Medulla oblongata (tissue), 1 donor: Measurements from ENCODE around the gene DNAJC1.

Source experiments
- DNase-seq: peaks from one replicate; pipeline ENCODE4 v3.0.0-alpha.2; 2015; ENCODE audit errors: extremely low spot score

DNAJC1 gene

DNA sequence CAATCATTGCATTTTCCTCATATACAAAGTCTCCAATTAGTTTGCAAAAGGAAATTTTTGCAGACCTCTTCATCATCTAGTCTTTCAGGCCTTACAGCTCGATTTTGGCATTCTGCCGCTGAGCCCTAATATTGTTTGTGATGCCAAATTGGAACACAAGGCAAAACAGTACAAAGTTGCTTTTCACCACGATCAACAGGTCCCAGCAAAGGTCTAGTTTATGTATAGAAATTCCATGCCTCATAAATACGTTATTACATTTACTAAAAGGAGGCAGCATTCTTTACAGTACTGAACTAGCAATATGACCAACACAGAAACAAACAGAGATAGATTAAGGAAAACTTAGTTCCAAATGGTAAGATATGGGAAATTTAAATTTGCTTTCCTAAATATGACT, 7.0 kb upstream of the DNAJC1 start:
- DNase-seq, result peak; percentile 20

DNA sequence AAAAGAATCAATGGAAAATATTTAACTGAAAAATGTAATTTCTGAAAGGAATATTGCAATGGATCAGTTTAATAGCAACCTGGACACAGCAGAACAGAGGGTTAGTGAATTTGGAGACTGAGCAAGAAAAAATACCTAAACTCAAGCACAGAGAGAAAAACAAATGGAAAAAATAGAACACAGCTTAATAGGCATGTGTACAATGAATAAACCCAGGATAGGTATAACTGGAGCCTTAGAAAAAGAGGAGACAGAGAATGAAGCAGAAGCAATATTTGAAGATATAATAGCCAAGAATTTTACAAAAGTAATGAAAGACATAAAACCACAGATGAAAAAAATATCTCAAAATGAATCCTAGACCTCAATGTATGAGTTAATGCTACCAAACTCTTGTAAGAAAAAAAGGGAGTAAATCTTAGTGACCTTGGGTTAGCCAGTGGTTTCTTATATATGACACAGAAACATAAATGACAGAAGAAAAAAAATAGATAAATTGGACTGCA, 2.9 kb upstream of the DNAJC1 start:
- no peak for DNase-seq

GRCh38 chr10:22005763-22006162, 2.2 kb upstream of the DNAJC1 start:
- no peak for DNase-seq

DNA sequence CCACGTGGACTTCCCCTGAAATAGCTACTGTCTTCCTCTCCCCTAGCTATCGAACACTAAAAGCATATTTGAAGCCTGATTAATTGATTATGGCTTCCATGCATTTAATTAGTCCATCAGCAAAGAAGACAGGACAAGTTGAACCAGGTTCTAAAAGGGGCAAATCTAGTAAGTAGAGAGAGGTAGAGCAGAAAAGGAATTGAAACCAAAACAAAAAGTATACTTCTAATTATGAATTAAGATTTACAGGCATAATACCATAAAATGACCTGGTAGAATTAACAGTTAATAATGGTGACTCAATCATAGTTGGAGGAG, 393 bp upstream of the DNAJC1 start:
- DNase-seq, result no peak

GRCh38 chr10:22002591-22003176, 846 bp downstream of the DNAJC1 start:
- peak; percentile 32 for DNase-seq

DNA sequence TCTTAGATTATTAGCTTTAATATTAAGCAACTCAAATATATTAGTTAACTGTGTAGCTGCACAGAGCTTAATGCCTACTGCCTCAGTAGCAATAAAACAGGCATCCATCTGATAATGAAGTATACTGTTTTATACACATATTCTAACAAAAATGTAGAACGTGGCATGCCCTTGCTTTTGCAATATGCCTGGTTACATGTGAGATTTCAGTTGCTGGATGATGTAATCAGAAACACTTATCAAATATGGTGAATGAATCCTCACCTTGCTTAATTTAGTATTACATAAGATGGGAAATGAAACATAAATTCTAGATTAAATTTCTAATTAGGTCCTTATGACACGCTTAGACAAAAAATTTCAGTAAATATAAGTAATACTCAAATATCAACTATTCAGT, 8.0 kb downstream of the DNAJC1 start:
- DNase-seq, result no peak

DNA sequence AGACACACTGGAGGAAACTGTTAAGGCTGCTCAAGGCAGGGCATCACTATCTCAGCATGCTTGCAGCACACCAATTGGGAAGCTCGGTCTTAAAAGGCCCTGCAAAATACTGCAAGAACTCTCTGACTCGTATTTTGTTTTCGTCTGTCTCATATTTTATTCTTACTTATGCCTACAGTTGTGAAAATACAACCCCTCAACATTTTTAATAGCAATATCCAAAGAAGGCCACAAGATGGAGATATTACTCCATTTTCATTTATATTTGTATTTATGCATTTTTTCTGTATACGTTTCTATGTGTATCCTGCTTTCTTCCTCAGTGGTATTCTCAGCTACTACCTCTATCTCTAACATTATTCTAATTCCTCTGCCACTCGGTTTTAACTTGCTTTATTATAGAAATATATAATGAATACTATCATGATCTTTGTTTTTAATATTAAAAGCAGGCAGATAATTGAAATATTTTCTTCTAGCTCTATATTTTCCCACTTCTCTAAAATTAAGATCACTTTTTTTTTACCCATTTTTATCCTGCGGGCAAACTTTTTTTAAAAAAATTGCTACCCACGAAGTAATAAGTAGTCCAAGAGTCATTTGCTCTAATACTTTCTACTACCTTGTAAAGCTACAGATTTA, 10.0 kb downstream of the DNAJC1 start:
- peak; percentile 24 for DNase-seq

DNA sequence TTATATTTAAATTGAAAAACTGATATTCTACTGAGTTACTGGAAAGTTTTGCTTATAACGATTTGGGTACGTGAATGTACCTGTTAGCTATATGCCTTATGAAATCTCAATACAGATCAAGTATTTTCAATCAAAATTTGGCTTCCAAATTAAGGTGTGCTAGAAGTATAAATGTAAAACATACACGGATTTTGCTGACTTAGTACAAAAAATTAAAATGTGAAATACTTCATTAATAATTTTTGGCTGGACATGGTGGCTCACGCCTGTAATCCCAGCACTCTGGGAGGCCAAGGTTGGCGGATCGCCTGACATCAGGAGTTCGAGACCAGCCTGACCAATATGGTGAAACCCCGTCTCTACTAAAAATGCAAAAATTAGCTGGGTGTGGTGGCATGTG, 11.7 kb downstream of the DNAJC1 start:
- DNase-seq, result no peak

- no peak for DNase-seq
Observed at GRCh38 chr10:21990449-21990848, 13.1 kb downstream of the DNAJC1 start.

DNA sequence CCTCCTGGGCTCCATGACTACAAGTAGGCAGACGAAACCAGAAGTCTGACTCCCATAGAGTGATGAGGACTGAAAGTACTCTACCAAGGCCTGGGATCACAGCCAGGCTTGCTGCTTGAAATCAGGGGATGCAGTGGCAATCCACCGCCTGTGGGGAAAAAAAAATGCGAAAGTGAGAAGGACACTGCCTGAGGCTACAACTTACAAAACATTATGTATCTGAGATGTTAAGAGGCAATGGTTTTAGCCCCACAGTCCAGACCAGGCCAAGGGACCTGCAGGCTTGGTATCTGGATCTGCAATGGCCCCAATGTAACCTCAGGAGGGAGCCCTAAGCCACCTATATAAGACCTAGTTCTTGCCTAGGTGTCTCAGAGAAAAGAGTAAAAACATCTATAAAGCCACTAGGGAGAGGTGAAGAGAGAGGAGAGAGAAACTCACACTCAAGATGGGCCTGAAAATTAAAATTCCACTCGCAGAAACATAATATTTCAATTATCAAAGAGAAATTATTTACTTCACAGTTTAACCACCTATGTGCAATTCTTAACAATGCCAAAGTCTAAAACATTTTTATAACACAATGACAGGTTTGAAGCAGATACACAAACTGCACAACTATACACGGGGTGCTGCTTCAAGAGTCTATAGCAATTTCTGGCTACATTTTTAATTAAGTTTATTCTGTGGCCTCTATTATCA, 13.9 kb downstream of the DNAJC1 start:
- peak; percentile 79 for DNase-seq

GRCh38 chr10:21985541-21985940, 18.0 kb downstream of the DNAJC1 start:
- DNase-seq, result no peak

DNA sequence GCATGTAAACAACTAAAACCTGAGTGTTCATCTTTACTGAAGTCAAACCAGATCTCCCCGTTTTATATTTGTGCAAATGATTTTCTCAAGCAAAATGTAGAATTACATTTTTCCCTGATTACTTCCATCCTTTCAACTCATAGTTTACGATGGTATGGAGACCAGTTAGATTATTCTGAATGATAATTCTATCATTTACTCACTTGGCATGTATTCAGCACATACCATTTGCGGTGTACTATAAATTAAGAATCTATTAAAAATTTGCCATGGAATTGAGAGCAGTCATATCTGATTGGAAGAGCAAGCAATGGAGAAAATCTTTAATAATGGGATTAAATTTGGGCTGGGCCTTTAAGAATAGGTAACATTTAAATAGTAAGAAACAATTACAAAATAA, 22.4 kb downstream of the DNAJC1 start:
- no peak for DNase-seq

DNA sequence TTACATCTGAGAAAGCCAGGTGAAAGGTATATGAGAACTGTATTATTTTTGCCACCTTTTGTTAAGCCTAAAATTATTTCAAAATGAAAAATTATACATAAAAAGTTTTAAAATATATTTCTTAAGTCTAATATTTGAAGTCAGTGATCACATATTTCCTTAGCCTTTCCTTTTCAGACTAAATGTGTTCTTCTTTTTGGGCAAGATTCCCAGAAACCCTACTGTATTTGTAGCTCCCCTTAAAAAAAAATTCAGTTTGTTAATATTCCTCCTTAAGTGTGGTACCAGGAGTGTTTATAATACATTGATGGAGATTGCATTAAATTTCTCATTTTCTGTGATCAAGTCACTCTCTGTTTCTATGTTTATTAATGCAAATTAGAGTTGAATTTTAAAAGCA, 22.8 kb downstream of the DNAJC1 start:
- DNase-seq, result no peak

- peak; percentile 40 for DNase-seq
Observed at GRCh38 chr10:21978191-21978862, 25.2 kb downstream of the DNAJC1 start.

DNA sequence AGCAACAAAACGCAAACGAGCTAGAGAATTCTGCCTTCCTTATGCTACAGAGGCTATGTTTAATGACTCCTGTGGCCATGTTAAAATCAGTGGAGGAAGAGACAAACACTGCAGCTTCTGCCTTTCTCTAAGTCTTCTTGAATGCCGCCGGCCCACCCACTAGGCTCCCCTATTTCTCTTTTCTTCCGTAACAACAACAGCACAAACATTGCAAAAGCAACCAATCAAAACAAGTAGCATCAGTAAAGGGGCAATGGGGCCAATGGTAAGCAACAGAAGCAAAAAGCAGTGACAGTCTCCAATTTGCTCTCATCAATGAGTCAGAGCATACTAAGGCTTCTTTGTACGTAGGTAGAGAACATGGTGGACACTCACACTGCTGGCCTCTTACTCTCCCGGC, 26.8 kb downstream of the DNAJC1 start:
- DNase-seq, result peak; percentile 65

GRCh38 chr10:21976280-21976679, 27.2 kb downstream of the DNAJC1 start:
- peak; percentile 35 for DNase-seq

DNA sequence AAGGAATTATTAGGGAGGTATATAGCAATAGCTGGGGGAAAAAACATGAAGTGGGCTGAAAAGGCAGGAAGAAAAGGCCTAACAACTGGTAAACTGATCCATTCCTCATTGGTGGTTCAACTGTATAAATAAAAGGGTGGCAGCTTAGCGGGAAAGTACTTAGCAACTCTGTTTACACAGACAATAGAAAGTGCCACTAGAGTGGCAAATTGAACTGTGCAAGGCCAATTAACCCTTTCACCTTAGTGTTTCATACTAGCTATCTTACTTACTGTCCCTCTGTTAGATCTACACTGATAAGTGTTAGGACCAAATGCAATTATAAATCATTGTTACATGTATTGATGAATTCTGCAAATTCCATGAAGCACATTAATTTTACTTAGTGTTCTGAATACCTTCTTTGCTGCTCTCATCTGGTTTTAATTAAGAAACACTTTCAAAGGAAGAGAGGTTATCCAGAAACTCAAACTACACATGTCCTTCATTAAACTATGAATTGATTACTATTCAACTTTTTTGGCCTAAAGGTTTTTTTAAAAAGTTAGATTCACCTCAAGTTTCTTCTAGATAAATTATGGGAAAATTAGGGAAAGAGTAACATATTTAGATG, 28.0 kb downstream of the DNAJC1 start:
- peak; percentile 40 for DNase-seq

DNA sequence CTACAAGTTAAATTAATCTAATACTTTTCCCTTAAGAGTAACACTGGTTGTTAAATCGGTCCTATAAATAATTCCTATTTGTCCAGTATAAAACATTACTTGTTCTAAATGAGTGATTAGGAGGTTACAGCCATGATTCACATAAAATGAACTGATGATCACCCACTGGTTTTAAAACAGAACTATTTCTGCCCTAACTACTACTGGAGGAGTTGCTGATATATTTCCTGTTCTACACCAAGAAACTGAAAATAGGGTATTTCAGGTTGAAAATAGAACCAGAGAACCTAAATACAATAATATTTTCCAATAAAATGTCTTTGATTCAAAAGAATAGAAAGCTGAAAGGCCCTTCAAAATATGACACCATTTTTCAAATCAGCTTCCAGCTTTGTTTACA, 30.9 kb downstream of the DNAJC1 start:
- no peak for DNase-seq

DNA sequence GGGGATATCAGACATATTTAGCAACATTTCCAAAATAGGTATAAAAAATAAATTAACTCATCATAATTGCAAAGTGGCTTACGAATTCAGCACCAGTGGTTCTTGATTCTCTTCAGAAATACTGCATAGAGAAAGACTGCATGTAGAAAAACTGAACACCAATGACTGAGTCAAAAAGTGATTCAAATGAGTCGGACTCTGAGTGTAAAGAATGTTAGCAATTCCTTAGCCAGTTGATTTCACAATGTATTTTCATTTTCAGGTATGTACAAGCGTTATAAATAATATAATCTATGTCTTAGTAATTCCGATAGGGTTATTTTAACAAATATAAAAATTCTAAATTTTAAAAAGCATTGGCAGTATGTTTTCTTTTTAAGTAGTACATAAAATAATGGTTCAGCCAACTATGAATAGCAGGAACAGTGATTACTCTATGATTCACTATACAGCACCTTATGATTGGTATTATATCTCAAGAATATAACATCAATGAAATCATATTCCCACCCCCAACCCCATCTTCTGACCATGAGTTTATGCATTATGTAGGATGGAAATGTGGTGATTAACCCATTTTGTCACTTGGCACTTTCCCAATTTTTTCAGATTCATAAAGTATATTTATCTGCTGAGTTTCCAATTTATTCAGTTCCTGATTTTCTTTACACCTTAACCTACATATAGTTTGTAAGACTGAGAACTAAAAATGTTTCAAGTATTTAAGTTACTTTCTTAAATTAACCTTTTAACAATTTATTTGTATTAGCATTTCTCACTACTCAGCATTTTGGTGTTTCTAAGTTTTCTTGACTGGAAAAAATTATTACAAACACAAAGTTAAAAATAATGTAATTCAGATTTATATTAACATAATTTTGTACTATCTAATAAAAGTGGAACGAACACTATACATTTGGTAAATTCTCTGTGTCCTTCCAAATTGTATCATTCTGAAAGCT, 33.9 kb downstream of the DNAJC1 start:
- DNase-seq, result no peak

GRCh38 chr10:21964983-21965665, 38.4 kb downstream of the DNAJC1 start:
- DNase-seq, result no peak

DNA sequence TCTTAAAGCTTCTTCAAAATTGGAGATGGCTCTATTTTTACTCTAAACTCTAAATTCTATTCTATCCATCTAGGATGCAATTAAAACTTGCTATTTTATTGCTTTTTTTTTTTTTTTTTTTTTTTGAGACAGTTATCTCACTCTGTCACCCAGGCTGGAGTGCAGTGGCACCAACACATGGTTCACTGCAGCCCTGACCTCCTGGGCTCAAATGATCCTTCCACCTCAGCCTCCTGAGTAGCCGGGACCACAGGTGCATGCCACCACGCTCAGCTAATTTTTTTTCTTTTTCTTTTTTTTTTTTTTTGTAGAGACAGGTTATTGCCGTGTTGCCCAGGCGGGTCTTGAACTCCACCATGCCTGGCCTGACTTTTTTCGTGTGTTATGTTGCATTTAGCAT, 41.2 kb downstream of the DNAJC1 start:
- no peak for DNase-seq
